C1 segment of cervical spinal cord (tissue), 14 donors: ENCODE results near the gene CPLX1.

Experiments used
- DNase-seq, 14 donors: peaks; one replicate each; lab custom pipeline; 2025; lab: John Stamatoyannopoulos, UW

The CPLX1 gene

GRCh38 chr4:825971-826330 lies at the start of gene CPLX1:
Gene CPLX1, minus strand, starts transcription at chr4:826129. Its CDS starts 1,607 bp downstream, at chr4:824522.
- DNase-seq, result no peak

- DNase-seq, result peak in 1 of 14 donors; percentile 17
Measured at GRCh38 chr4:874971-875817, 49.3 kb upstream of the CPLX1 start.

GRCh38 chr4:874056-874455 lies 48.1 kb upstream of the CPLX1 start:
- DNase-seq, result peak in 1 of 14 donors; percentile 28

DNA sequence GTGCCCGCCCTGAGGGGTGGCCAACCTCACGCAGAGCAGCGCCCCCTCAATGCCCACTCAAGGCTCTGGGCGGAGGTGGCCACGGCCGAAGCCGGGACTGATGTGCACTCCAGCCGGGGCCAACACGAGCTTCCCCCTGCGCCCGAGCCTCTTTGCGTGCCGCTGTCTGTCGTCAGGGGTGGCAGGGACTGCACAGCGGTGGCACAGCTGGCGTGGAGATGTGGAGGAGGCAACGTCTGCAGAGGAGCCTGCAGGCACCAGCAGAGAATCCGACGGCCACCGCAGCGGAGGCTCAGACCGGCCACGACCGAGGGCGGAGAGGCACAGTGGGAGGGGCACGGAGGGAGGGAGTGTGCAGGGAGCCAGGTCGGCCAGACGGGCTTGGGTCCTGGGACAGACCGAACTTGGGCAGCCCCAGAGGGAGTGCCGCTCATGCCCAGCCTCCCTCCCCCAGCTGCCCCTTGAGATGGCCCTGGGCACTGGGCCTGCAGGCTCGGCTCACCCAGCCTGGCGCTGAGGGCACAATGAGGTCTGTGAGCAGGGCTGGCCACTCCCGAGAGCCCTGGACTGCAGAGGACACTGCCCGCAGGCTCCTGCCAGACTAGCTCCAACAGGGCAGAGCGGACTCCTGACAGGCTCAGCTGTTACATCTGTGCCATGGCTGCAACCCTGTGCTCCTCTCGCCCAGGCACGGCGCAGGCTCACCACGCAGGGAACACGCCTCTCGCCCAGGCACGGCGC lies 46.5 kb upstream of the CPLX1 start:
- peak in 7 of 14 donors; percentile 6 to 72 (median 43) for DNase-seq

DNA sequence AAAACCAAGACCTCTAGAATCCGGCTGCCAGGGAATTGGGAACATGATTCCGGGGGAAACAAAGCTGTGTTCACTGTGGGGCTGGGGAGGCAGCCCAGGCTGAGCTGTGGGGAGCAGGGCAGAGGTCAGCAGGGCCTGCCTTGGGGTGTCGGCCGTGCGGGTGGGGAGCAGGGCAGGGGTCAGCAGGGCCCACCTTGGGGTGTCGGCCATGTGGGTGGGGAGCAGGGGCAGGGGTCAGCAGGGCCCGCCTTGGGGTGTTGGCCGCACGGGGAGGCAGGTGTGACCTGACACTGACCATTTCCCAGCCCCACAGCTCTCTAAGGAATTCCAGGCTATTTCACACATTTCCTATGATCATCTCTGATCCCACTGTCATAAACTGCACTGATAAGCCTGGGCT lies 45.6 kb upstream of the CPLX1 start:
- DNase-seq, result no peak

DNA sequence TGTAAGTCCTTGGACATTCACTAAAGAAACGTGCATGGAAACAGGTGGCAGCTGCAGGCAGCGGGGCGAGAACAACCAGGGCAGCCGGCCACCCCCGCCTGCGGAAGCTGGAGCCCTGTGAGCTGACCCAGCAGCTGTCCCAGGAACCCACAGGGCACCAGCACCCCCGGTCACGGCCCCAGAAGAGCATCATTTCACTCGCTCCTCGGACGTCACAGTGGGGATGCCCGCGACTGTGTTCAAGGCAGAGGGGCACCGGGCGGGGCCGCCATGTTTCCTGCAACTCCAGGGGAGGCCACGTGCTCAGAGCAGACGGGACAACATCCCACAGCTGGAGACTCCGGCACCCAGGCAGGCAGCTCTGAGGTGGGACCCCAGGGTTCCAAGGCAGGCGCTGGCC lies 45.0 kb upstream of the CPLX1 start:
- no peak for DNase-seq

DNA sequence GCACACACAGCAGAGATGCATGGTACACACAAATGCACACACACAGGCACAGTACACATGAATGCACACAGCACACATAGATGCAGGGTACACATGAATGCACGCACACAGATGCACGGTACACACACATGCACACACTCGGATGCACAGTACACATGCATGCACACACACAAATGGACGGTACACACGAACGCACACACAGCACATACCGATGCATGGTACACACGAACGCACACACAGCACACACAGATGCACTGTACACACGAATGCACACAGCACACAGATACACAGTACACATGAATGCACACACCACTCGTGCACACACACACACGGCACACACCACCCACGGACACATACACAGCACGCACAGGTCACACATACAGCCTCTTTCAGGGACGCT lies 43.8 kb upstream of the CPLX1 start:
- no peak for DNase-seq

DNA sequence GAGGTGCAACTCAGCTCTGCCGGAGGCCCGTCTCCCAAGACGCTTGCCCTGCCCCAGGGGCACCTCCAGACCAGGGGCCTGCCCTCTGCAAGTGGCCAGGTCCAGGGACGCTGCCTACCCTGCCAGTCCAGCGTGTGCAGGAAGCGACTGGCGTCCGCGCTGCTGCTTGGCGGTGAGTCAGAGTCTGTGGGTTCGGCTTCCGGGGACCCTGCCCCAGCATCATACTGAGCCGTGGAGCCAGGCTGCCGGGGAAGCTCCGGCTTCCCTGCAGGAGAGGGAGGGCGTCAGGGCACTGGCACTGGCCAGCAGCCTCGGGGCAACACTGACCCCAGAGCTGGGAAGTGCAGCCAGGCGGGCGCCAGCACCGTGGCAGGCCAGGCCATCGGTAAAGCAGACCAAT lies 42.5 kb upstream of the CPLX1 start:
- no peak for DNase-seq

GRCh38 chr4:867526-868250 lies 41.8 kb upstream of the CPLX1 start:
- DNase-seq, result no peak

DNA sequence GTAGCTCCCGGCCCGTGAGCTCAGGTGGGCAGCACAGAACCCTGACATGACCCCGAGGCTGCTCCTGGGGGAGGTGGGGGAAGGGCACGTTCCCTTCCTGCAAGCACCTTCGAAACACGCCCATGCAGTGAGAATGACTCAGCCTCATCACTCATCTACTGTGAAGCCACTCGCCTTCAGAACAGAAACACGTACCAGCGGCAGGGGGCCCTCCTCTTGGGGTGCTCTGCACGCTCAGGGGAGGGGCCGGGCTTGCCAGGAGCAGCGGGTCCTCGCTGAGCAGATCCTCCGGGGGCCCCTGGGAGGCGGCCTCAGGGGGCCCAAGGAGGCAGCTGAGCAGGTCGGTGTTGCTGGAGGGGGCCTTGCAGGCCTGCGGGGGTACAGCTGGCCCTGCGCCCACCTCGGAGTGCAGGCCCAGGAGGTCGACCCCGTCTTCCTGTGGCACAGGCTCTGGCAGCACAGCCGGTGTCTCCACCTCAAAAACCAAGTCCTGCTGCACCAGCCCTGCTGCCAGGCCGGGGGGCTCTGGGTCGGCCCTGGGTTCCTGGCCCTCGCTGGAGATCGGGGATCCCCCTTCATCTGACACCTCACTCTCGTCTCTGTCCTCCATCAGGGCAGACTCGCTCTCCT lies 40.9 kb upstream of the CPLX1 start:
- no peak for DNase-seq

- no peak for DNase-seq
Measured at GRCh38 chr4:866068-866760, 40.3 kb upstream of the CPLX1 start.

GRCh38 chr4:865572-865971 lies 39.6 kb upstream of the CPLX1 start:
- DNase-seq, result no peak

DNA sequence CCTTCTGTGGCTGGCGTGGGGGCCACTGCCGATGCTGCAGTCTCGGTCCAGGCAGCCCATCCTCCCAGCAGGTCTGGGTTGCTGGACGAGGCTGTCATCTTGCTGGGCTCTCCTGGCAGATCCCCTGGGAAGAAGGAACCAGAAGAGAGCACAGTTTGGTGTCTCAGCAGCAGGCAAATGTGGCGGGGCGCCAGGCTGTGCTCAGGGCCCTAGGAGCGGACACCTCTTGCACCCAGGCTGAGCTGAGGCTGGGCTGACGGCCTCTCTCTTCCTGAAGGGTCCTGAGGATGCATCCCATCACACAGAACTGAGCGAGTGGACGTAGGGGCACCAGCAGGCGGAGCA lies 39.2 kb upstream of the CPLX1 start:
- DNase-seq, result no peak

DNA sequence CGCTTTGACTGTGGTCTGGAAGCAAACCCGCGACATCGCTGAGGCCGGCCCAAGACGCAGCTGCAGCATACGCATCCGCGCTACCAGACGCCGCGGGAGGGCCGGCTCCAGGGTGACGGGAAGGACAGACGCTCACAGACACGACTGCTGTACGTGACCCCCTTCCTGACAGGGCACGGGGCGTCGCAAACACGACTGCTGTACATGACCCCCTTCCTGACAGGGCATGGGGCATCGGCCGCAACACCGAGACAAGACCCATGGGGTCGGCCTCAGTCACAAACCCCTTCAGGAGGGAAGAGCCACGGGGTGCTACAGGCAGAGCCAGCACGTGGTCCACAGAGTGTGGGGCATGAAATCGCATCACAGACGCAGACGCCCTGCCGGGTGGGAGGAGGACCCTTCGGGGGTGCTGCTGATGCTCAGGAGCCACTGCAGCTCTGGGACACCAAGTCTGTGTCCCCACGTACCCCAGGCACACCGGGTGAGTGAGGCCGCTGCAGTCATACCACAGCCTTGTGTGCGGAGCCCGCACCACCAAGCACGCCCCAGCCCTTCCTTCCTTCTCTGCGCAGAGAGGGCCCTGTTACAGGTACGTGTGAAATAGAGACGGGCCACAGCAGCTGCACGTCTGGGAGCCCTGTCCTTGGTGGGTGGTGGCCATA lies 38.7 kb upstream of the CPLX1 start:
- DNase-seq, result no peak

DNA sequence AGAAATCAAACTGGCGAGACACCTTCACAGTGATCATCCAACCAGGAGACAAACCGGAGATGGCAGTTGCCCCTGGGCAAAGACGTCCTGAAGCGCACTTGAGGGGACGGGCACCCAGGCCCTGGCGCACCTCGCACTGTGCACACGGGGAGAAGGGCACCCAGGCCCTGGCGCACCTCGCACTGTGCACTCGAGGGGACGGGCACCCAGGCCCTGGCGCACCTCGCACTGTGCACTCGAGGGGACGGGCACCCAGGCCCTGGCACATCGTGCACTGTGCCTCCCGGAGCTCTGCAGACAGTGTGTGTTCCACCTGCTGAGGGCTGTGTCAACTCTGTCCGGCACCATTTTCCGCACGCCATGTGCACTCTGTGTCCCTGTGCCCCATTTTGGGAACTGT lies 34.6 kb upstream of the CPLX1 start:
- DNase-seq, result no peak

- DNase-seq, result no peak
Measured at GRCh38 chr4:859496-859895, 33.6 kb upstream of the CPLX1 start.

DNA sequence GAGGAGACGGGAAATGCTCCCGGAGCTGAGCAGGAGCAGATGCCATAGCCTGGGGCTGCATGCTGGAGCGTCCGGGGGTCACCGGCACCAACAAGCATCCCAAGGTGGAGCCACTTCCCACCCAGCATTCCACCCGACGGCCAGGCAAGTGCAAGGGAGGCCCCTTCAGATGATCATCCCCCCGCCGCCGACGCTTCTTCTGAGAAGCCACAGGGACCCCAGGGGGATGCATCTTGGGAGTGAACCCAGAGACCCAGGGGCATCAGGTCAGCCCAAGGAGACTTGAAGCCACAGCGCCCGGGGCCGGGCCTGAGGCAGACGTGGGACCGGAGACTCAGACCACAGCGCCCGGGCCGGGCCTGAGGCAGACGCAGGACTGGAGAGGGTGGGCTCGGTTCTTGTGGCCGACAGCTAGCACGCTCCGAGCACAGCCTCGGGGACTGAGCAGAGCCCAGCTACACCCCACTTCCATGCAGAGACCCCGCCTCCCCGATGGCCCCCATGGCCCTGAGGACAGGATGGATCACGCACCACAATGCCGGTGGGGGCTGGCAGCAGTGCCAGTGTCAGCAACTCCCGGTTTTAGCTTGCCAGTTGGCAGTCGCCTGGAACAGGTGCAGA lies 33.0 kb upstream of the CPLX1 start:
- DNase-seq, result no peak

DNA sequence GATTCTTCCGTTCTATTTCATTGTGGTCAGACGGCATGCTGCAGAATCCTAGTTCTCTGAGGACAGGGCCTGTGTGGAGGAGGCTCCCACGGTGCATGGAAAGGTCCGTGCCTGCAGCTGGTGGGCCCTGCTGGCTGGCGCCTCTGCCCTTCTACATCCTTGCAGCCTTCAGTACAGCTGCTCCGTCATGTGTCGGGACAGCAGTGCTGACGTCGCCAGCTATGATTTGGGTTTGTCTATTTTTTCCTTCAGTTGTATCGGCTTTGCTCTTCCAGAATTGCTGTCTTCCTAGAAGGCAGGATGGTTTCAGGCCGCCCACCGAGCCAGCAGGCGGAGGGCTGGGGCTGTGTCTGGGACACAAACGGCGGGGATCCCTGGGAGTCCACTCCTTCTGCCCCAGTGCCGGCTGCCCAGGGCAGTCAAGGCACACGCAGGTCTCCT lies 32.1 kb upstream of the CPLX1 start:
- no peak for DNase-seq

DNA sequence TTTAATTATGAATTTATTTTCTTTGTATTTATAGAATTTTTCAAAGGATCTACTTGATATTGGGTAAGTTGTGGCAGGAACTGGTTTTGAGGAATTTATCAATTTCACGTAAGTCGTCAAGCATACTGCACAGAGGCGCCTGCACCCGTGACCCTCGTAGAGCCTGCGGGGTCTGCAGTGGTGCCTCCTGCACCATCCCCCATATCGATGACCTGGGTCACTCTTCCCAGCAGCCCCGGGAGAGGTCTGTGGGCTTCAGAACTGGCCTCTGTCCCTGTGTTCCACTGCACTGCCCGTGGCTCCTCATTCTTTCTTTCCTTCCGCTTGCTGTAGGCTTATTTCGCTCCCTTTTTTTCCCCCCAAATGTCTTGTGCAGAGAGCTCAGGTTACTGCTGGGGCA lies 31.5 kb upstream of the CPLX1 start:
- no peak for DNase-seq

DNA sequence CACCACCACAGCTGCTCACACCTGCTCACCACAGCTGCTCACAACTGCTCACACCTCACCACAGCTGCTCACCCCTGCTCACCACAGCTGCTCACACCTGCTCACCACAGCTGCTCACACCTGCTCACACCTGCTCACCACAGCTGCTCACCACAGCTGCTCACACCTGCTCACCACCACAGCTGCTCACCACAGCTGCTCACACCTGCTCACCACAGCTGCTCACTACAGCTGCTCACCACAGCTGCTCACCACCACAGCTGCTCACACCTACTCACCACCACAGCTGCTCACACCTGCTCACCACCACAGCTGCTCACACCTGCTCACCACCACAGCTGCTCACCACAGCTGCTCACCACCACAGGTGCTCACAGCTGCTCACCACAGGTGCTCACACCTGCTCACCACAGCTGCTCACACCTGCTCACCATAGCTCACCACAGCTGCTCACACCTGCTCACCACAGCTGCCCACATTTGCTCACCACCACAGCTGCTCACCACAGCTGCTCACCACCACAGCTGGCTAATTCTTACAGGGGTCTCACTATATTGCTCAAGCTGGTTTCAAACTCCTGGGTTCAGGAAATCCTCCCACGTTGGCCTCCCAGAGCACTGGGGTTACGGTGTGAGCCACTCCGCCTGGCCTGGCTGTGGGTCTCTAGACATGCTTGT lies 30.4 kb upstream of the CPLX1 start:
- no peak for DNase-seq
